Measurements from ENCODE around the gene IL16.

DNA sequence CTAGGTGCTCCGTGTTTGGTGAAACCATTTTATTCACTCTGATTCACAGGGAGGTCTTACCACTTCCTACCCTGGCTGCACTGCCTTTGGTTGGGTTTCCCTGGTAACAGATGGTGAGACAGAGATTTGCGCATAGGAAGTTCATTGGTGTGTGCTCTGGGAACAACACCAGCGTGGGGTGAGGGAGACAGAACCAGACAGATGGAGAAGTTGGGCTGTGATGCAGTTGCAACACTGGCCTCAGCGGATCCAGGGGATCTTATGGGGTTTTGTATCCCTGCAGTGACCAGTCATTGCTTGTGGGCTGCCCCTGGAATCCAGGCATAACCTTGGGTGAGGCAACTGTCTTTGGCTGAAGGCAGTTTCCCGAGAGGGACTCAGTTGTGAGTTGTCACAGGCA lies 12.5 kb upstream of the IL16 start:
- no peak for TF ChIP-seq POLR2A (IDR thresholded peaks at IDR 0.05)
- TF ChIP-seq, protein P1, sequence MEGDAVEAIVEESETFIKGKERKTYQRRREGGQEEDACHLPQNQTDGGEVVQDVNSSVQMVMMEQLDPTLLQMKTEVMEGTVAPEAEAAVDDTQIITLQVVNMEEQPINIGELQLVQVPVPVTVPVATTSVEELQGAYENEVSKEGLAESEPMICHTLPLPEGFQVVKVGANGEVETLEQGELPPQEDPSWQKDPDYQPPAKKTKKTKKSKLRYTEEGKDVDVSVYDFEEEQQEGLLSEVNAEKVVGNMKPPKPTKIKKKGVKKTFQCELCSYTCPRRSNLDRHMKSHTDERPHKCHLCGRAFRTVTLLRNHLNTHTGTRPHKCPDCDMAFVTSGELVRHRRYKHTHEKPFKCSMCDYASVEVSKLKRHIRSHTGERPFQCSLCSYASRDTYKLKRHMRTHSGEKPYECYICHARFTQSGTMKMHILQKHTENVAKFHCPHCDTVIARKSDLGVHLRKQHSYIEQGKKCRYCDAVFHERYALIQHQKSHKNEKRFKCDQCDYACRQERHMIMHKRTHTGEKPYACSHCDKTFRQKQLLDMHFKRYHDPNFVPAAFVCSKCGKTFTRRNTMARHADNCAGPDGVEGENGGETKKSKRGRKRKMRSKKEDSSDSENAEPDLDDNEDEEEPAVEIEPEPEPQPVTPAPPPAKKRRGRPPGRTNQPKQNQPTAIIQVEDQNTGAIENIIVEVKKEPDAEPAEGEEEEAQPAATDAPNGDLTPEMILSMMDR (IDR thresholded peaks at IDR 0.05), result no peak
